ENCODE results near the gene CHD8.
"Not testable (repeated sequence)": the region's sequence is repeated elsewhere in the genome, so short reads cannot be mapped to it uniquely, and the experiment has no call there.

Gene CHD8

DNA sequence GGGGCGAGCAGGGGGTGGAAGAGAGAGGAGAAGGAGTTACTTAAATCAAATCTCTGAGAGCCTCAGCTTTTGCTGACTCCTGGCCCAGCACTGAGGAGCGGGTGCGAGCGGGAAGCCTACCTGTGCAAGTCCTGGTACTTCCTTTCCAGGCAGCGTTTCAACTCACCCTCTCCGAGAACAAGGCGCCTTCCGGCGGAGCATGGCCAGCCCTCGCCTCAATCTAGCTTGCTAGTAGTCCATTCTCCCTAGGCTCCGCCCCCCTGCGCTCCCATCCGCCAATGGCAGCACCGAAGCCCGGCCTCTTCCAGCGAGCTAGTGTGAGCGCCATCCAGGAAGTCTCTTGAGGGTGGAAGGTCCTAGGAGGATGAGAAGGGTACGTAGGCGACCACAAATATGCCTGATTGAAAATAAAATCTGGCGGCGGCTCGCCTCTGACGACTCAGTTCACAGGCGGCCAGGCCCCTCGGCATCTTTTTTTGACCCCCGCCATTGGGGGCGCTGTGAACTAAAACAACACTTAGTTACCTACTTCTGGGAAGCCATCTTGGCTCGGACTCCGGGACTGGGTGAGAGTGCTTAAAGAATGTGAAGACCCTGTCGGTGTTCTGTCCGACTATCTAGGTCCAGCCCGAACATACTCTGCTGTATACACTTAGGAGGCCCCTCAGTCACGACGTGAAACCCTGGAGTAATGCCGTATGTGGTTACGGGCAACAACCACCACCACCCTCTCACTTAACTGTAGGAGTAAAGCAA, at the start of gene CHD8:
CHD8 (minus strand) TSS at position 212 of the 756 bp plus-strand sequence. CDS start 24,480 bp downstream, outside the sequence.
- DNase-seq (ENCODE audit: low read depth) = peak; percentile 98

- no peak for DNase-seq (ENCODE audit: low read depth)
Measured at GRCh38 chr14:21505012-21505553, 49.2 kb upstream of the CHD8 start.

DNA sequence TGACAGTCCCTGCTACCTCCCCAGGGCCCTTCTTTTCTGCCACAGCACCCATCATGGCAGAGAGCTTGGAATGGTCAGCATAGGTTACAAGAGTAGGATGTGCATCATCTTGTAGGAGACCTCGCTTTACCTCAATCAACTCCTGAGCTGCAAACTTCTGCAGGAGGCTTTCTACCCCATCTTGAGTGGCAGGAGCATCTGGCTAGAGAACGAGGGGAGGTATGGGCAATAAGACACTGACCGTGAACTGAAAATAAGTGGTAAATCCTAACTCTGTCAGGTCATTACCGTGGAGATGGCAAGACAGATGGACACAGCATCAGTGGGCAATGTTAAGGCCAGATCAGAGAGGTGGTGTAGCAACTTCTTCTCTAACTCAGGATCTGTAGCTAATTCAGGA, 47.5 kb upstream of the CHD8 start:
- no peak for DNase-seq (ENCODE audit: low read depth)

GRCh38 chr14:21501568-21501967, 45.6 kb upstream of the CHD8 start:
- no peak for DNase-seq (ENCODE audit: low read depth)

GRCh38 chr14:21498540-21499526, 42.9 kb upstream of the CHD8 start:
- no peak for DNase-seq (ENCODE audit: low read depth)

GRCh38 chr14:21496453-21496852, 40.5 kb upstream of the CHD8 start:
- no peak for DNase-seq (ENCODE audit: low read depth)

- DNase-seq (ENCODE audit: low read depth) = no peak
Measured at GRCh38 chr14:21494902-21495762, 39.2 kb upstream of the CHD8 start.

- DNase-seq (ENCODE audit: low read depth) = no peak
Measured at GRCh38 chr14:21486640-21487087, 30.7 kb upstream of the CHD8 start.

- peak; percentile 92 for DNase-seq (ENCODE audit: low read depth)
Measured at GRCh38 chr14:21476925-21477681, 21.2 kb upstream of the CHD8 start, which contains the start of the genes RAB2B and TOX4. Gene RAB2B, minus strand, starts transcription at chr14:21476959. Its CDS starts 87 bp downstream, at chr14:21476872. Gene TOX4, plus strand, starts transcription at chr14:21477195. Its CDS starts 84 bp downstream, at chr14:21477279.

DNA sequence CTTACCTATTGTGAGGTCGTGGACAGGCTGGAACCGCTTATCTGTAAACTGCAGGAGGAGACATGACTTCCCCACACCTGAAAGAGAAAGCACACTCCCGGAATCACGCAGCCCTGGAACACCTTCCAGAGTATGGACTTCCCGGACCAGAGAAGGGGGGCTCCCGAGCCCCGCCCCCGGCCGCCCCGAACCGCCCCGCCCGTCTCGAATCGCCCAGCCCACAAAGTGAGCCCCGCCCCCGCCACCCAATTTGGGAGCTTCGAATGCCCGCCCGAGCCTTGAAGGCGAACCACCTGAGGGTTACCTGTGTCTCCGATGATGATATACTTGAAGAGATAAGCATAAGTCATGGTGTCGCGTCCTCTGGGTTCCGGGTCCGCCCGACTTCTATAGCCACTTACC, 20.6 kb upstream of the CHD8 start:
- DNase-seq (ENCODE audit: low read depth) = peak; percentile 80

- DNase-seq (ENCODE audit: low read depth) = no peak
Measured at GRCh38 chr14:21475767-21476522, 20.0 kb upstream of the CHD8 start.

- no peak for DNase-seq (ENCODE audit: low read depth)
Measured at GRCh38 chr14:21467616-21468015, 11.7 kb upstream of the CHD8 start.

- no peak for DNase-seq (ENCODE audit: low read depth)
Measured at GRCh38 chr14:21455592-21455911, 371 bp downstream of the CHD8 start.

- DNase-seq (ENCODE audit: low read depth) = no peak
Measured at GRCh38 chr14:21454843-21455544, 929 bp downstream of the CHD8 start.

DNA sequence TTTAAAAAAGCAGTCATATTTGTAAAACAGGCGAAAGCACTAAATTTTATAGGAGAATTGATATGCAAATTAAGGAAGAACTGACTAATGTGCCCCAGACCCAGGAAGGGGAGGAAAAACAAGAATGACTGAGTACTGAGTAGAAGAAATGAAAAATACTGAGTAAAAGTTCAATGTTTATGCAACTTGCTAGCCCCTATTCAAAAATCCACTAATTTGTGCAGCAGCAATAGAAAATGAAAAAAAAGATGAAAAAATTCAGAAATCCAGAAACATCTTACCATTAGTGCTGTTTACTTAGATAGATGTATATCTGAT, 6.1 kb downstream of the CHD8 start:
- DNase-seq (ENCODE audit: low read depth) = no peak

DNA sequence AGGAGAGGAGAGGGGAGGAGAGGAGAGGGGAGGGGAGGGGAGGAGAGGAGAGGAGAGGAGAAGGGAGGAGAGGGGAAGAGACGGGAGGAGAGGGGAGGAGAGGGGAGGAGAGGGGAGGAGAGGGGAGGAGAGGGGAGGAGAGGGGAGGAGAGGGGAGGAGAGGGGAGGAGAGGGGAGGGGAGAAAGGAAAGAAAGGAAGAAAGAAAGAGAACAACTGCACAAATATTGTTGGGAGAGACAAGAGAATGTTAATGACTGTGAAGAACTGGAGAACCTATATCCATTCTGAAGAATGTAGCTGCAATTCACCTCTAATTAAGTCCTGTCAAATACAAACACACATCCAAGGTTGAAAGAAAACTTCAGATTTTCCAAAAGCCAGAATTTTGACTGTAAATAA, 13.3 kb downstream of the CHD8 start:
- DNase-seq (ENCODE audit: low read depth) = not testable (repeated sequence)

- no peak for DNase-seq (ENCODE audit: low read depth)
Measured at GRCh38 chr14:21440859-21441258, 15.1 kb downstream of the CHD8 start.

DNA sequence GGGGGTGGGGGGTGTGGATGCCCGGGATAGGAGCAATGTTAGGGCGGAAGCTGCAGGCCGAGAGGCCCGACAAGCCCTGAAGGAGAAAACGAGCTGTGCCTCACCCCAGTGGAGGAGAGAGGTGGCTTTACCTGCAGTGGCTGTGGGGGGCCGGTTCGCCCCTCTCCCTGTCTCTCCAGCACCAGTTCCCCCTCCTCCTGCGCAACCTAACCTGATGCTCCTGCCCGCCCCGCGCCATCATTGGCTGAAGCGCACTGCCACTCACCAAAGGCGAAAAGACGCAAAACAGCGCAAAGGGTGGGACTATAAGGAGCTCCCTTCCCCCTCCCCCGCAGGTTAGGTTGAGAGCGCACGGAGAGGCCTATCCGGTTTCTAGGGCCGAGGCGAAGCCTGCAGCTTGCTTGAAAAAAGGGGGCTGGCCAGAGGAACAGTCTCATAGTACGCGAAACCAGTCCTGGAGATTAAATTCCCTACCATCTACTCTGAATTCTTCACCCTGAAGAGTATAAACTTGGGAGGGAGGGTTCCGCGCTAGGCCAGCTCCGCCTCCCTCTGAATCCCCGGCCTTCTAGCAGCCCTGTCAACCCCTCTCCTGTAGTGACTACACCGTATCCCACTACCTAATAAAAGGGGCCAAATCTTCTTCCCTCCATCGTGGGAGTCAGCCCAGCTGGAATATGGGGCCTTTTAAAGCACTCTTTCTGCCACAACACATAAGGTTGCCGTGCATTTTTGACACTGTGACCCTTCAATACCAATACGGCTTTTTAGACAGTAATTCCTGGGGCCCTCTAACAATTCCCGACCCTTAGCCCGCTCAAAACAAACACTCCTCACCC, 18.6 kb downstream of the CHD8 start:
- DNase-seq (ENCODE audit: low read depth) = peak; percentile 97
